GM12878 (cell line): Measurements from ENCODE around the gene CCR3. TPM values are rescaled to one million over a fixed set of nuclear protein-coding genes. Genes with fewer than 3 reads are reported as not detected.

Experiments used
- ATAC-seq: fragments of 200-7000 bp; cut with Tn5 transposase; 3 replicates; pipeline ENCODE4 v1.9.1; 2020; ENCODE audit warnings: mild to moderate bottlenecking, moderate library complexity
- BruUV-seq: library from RNA; stranded (reverse); fragments of 400-500 nt; replicated peaks from 2 replicates; lab custom pipeline; 2021; lab: Mats Ljungman, UMichigan
- CTCF ChIA-PET: fragments of 300-600 bp; sonication (Branson Sonifier 250); formaldehyde crosslinking; extraction: SDS; loops from one replicate; lab custom pipeline; 2021; ENCODE audit warnings: inconsistent platforms; lab: Yijun Ruan, JAX
- POLR2A ChIA-PET: fragments of 350-600 bp; formaldehyde crosslinking; extraction: SDS; loops from one replicate; lab custom pipeline; 2021; ENCODE audit warnings: inconsistent platforms; lab: Charles Lee
- RAD21 ChIA-PET: fragments of 300-600 bp; sonication (Branson Sonifier 250); formaldehyde crosslinking; loops from one replicate; lab custom pipeline; 2023; ENCODE audit warnings: antibody characterized with exemption; ENCODE audit not compliant: unreplicated experiment; lab: Charles Lee
- SMC1A ChIA-PET: fragments of 300-600 bp; sonication (Branson Sonifier 250); formaldehyde crosslinking; loops from one replicate; lab custom pipeline; 2023; ENCODE audit not compliant: unreplicated experiment, uncharacterized antibody; lab: Charles Lee
- DNase-seq: peaks from one replicate; pipeline ENCODE4 v3.0.0-alpha.2; 2011; ENCODE audit warnings: low read depth, low spot score
- FAIRE-seq: peaks from 3 replicates; lab custom pipeline; 2011; peaks lifted over from hg19 to GRCh38; lab: Jason Lieb, UNC
- H2AFZ ChIP-seq: 2 replicates; pipeline ENCODE4 v1.6.0; 2011; ENCODE audit warnings: low read depth, low read length, control low read depth; ENCODE audit not compliant: control insufficient read depth
- H3K27ac ChIP-seq: 2 replicates; pipeline ENCODE4 v1.5.1; 2011; ENCODE audit warnings: control low read depth; ENCODE audit not compliant: control insufficient read depth, insufficient read depth
- H3K27me3 ChIP-seq, 2 experiments: replicated peaks in 1 of 2; 2 replicates each; pipeline versions ENCODE4 v1.6.0 to v1.6.1; 2011; ENCODE audit warnings: low read length in 1 of 2; ENCODE audit not compliant: control insufficient read depth in 2 of 2, insufficient read depth in 2 of 2
- H3K36me3 ChIP-seq, 2 experiments: 2 replicates each; pipeline ENCODE4 v1.5.1; 2011; ENCODE audit warnings: low read length in 1 of 2; ENCODE audit not compliant: control insufficient read depth in 2 of 2, insufficient read depth in 2 of 2
- H3K4me1 ChIP-seq: 2 replicates; pipeline ENCODE4 v1.6.1; 2011; ENCODE audit warnings: mild to moderate bottlenecking, low read length, moderate library complexity, mixed read lengths; ENCODE audit not compliant: control insufficient read depth, insufficient read depth
- H3K4me2 ChIP-seq: 2 replicates; pipeline ENCODE4 v1.6.0; 2011; ENCODE audit warnings: control low read depth; ENCODE audit not compliant: control insufficient read depth, insufficient read depth
- H3K4me3 ChIP-seq: fragments of 200-600 bp; sonication (generic); 2 replicates; pipeline ENCODE4 v1.5.1; 2016
- H3K79me2 ChIP-seq: 2 replicates; pipeline ENCODE4 v1.6.0; 2011; ENCODE audit warnings: low read length; ENCODE audit not compliant: control insufficient read depth, insufficient read depth
- H3K9ac ChIP-seq: 2 replicates; pipeline ENCODE4 v1.8.0; 2011; ENCODE audit warnings: low read length, control low read depth, mixed read lengths; ENCODE audit not compliant: control insufficient read depth, insufficient read depth
- H3K9me3 ChIP-seq: replicated peaks from 3 replicates; pipeline ENCODE4 v1.5.1; 2011; ENCODE audit warnings: mild to moderate bottlenecking, low read length; ENCODE audit not compliant: control insufficient read depth, insufficient read depth
- H4K20me1 ChIP-seq: 2 replicates; pipeline ENCODE4 v1.6.0; 2011; ENCODE audit not compliant: control insufficient read depth, insufficient read depth
- JUNB ChIP-seq: IDR thresholded peaks from 2 replicates; pipeline ENCODE4 v1.6.1; 2016; ENCODE audit warnings: antibody characterized with exemption, mild to moderate bottlenecking
- KLF5 ChIP-seq: fragments of 450-650 bp; IDR thresholded peaks from 2 replicates; pipeline ENCODE4 v1.6.1; 2014; ENCODE audit warnings: mild to moderate bottlenecking; ENCODE audit not compliant: partially characterized antibody
- MYC ChIP-seq: IDR thresholded peaks from 2 replicates; pipeline ENCODE4 v1.6.1; 2011; ENCODE audit warnings: mild to moderate bottlenecking, low read length, moderate library complexity, inconsistent platforms; ENCODE audit not compliant: insufficient read depth, insufficient replicate concordance, insufficient read length, severe bottlenecking
- NBN ChIP-seq: fragments of 450-650 bp; IDR thresholded peaks from 2 replicates; pipeline ENCODE4 v1.6.1; 2016
- NFYB ChIP-seq: IDR thresholded peaks from 2 replicates; pipeline ENCODE4 v1.6.1; 2011; ENCODE audit warnings: low read depth, mild to moderate bottlenecking, low read length, improper control_type of control experiment, moderate library complexity; ENCODE audit not compliant: insufficient read depth
- PBX3 ChIP-seq: IDR thresholded peaks from 2 replicates; pipeline ENCODE4 v1.6.1; 2011; ENCODE audit warnings: mild to moderate bottlenecking, low read depth, low read length, moderate library complexity; ENCODE audit not compliant: insufficient replicate concordance
- RELB ChIP-seq: fragments of 450-650 bp; IDR thresholded peaks from 2 replicates; pipeline ENCODE4 v1.6.1; 2017; ENCODE audit warnings: low read depth, mild to moderate bottlenecking, moderate library complexity
- SIX5 ChIP-seq: IDR thresholded peaks from 2 replicates; pipeline ENCODE4 v1.6.1; 2011; ENCODE audit warnings: mild to moderate bottlenecking, low read depth, low read length, moderate library complexity; ENCODE audit not compliant: severe bottlenecking
- SKIL ChIP-seq: fragments of 450-650 bp; IDR thresholded peaks from 2 replicates; pipeline ENCODE4 v1.6.1; 2017; ENCODE audit warnings: mild to moderate bottlenecking, low read depth, inconsistent platforms; ENCODE audit not compliant: poor library complexity, severe bottlenecking
- SMARCA5 ChIP-seq: fragments of 450-650 bp; IDR thresholded peaks from 2 replicates; pipeline ENCODE4 v1.6.1; 2017; ENCODE audit warnings: mild to moderate bottlenecking
- SRF ChIP-seq, 2 experiments: IDR thresholded peaks; 2 replicates each; pipeline ENCODE4 v1.6.1; 2011; ENCODE audit warnings: low read depth in 2 of 2, low read length in 2 of 2, mild to moderate bottlenecking in 1 of 2, moderate library complexity in 1 of 2
- TARDBP ChIP-seq: IDR thresholded peaks from 2 replicates; pipeline ENCODE4 v1.6.1; 2016; ENCODE audit warnings: borderline replicate concordance
- ZNF24 ChIP-seq: fragments of 450-650 bp; IDR thresholded peaks from 2 replicates; pipeline ENCODE4 v1.6.1; 2017; ENCODE audit warnings: antibody characterized with exemption, mild to moderate bottlenecking
- WGBS: methylation state at CpG from one replicate; pipeline ENCODE4 v1.1.6; 2016; ENCODE audit warnings: low lambda C conversion rate; ENCODE audit not compliant: insufficient replicate concordance, insufficient coverage; ENCODE audit errors: missing lambda C conversion rate; 5-methylcytosine and 5-hydroxymethylcytosine counted together
- in situ Hi-C: fragments of 300-500 bp; cut with MboI; formaldehyde crosslinking; loops from 9 replicates; pipeline ENCODE4 v1.14.3; 2018; ENCODE audit warnings: mixed read lengths
- intact Hi-C: fragments of 100-400 bp; cut with micrococcal nuclease; formaldehyde crosslinking; loops from one replicate; pipeline ENCODE4 v1.14.2; 2022; ENCODE audit not compliant: unreplicated experiment
- polyA plus RNA-seq, 11 experiments: library from polyadenylated mRNA; depleted of rRNA in 4 of 11; unstranded in 6 of 11; stranded (reverse) in 5 of 11; fragments of >200 nt; fragmentation: Nextera tagmentation in 4 of 11; fragmentation: Illumina TruSeq in 1 of 11; extraction: Ambion mirVana in 4 of 11; extraction: Trizol in 1 of 11; gene quantifications; 1 replicate in 1 of 11; 2 replicates in 10 of 11; pipeline versions ENCODE4 v1.2.1 to v1.2.3, GENCODE V29; 2011 to 2016; ENCODE audit warnings: inconsistent platforms in 2 of 11, missing spikeins in 2 of 11, low read depth in 1 of 11
- total RNA-seq, 4 experiments: library from RNA; depleted of rRNA in 3 of 4; stranded (reverse); fragments of >200 nt in 3 of 4; fragmentation: Illumina TruSeq in 1 of 4; extraction: Trizol in 1 of 4; gene quantifications; 2 replicates each; pipeline versions ENCODE4 v1.2.1 to v1.2.3, GENCODE V29; 2013 to 2021
- TF ChIP-seq, protein P1 (sequence below): IDR thresholded peaks from 2 replicates; pipeline ENCODE4 v1.6.1; 2012; ENCODE audit warnings: low read depth, low read length, improper control_type of control experiment
- TF ChIP-seq, protein P2 (sequence below): IDR thresholded peaks from 2 replicates; pipeline ENCODE4 v1.6.1; 2012; ENCODE audit warnings: low read depth, low read length, improper control_type of control experiment

CCR3 gene
- total and polyA plus RNA-seq, 10 of the 15 experiments (the other 5 are each of a cell fraction or from before 2014, with no cell fraction given): 0.13 to 0.78 (median 0.41) TPM; not detected in 1

DNA sequence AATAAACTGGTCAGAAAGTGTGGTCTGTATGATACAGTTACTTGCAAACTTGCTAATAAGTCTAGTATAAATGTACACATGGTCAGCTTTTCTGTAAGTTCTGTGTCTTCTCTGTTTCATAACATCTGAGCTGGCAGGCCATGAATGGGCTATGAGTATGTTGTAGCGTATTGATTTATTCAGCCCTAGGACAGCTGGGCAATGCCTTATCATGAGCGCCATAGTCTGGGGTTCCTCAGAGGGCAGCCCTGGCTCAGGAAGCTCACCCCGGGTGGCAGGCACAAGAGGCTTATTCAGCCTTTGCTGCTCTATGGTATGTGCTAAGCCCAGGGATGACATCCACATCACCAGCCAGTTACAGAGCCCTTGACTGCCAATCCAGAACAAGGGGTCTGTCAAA lies 61.0 kb downstream of the CCR3 start:
- H3K4me3 ChIP-seq: no peak overlapping the region
- no peak overlapping the region for H3K9ac ChIP-seq
- CTCF ChIA-PET: interaction anchor here (1.2 to 8.5 kb wide), 4 partner anchors 9 to 89 kb away, joined by 4 to 71 read pairs (median 6); partner anchors contain the start of gene CCR5
- no peak overlapping the region for H3K27ac ChIP-seq
- FAIRE-seq (no peak), DNase-seq (no peak), ATAC-seq (no peak)
- H3K4me2 ChIP-seq: no peak overlapping the region
- in situ Hi-C loops (no loop called here), intact Hi-C loops (no loop called here)
- no peaks in the 10 kb centered on the region for H3K79me2 ChIP-seq
- POLR2A ChIA-PET: interaction anchor here (0.5 to 1.7 kb wide), 2 partner anchors 13 to 123 kb away, joined by 3 to 5 read pairs; no protein-coding TSS in a partner anchor
- SMC1A ChIA-PET: interaction anchor here (0.7 to 6.1 kb wide), 7 partner anchors 8 to 75 kb away, joined by 4 to 74 read pairs (median 5); partner anchors contain the start of gene CCR5
- H3K4me1 ChIP-seq: peaks cover 39% of the 10 kb centered on the region
- no peaks in the 10 kb centered on the region for H3K36me3 ChIP-seq
- H4K20me1 ChIP-seq: no peaks in the 10 kb centered on the region
- RAD21 ChIA-PET: interaction anchor here (1.2 to 1.8 kb wide), 3 partner anchors 8 to 67 kb away, joined by 3 to 4 read pairs (median 3); no protein-coding TSS in a partner anchor
- H2AFZ ChIP-seq: no peak overlapping the region
- H3K27me3 ChIP-seq: no peaks in the 10 kb centered on the region; a peak in 1 of 4 replicates
- no TSS peak for BruUV-seq
- TF ChIP-seq KLF5 (no peak), ZNF24 (no peak), NBN (no peak), NFYB (no peak), RELB (no peak), SRF (IDR thresholded peaks at IDR 0.05; ENCODE audit: low read depth in 2 of 2, low read length in 2 of 2) (no peak), SIX5 (no peak), SKIL (no peak), MYC (no peak), SMARCA5 (no peak), JUNB (no peak), PBX3 (no peak), TARDBP (no peak)
- TF ChIP-seq, protein P1, sequence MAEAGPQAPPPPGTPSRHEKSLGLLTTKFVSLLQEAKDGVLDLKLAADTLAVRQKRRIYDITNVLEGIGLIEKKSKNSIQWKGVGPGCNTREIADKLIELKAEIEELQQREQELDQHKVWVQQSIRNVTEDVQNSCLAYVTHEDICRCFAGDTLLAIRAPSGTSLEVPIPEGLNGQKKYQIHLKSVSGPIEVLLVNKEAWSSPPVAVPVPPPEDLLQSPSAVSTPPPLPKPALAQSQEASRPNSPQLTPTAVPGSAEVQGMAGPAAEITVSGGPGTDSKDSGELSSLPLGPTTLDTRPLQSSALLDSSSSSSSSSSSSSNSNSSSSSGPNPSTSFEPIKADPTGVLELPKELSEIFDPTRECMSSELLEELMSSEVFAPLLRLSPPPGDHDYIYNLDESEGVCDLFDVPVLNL: no peak
- TF ChIP-seq, protein P2, sequence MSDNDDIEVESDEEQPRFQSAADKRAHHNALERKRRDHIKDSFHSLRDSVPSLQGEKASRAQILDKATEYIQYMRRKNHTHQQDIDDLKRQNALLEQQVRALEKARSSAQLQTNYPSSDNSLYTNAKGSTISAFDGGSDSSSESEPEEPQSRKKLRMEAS: no peak
- no peaks in the 10 kb centered on the region for H3K9me3 ChIP-seq
- WGBS: 87% methylated on average over 3 of the region's 3 CpGs
